Right ventricle myocardium inferior (tissue), 1 donor: Measurements from ENCODE around the gene ABLIM1. TPM values are rescaled to one million over a fixed set of nuclear protein-coding genes. Genes with fewer than 3 reads are reported as not detected.

Experiments used
- ATAC-seq: fragments of 200-7000 bp; cut with Tn5 transposase; one replicate; pipeline ENCODE4 v1.9.1; 2020; ENCODE audit warnings: mild to moderate bottlenecking, moderate library complexity
- DNase-seq: peaks from one replicate; pipeline ENCODE4 v3.0.0; 2021; ENCODE audit errors: missing footprints
- intact Hi-C: fragments of 100-400 bp; cut with DNase I; formaldehyde crosslinking; loops from one replicate; pipeline ENCODE4 v1.11.0; 2022
- total RNA-seq: library from RNA; stranded (reverse); fragmentation: NEBNext Ultra II Directional; extraction: Animal tissue kit (Norgen Biotek cat#: 25700); gene quantifications from one replicate; pipeline ENCODE4 v1.2.1, GENCODE V29; 2021
- donor health status: DM: no; HTN: yes; CAD: no; lungs with severe emphysema.

ABLIM1 gene
- total RNA-seq, 1 donor from 2014 or later = 730 TPM

GRCh38 chr10:114430688-114431413 lies 227.2 kb downstream of the ABLIM1 start:
- no peak for ATAC-seq
- intact Hi-C loops = no loop called here
- no peak for DNase-seq

- intact Hi-C loops = loop anchor here (2.0 kb wide), 1 partner anchor 125 kb away; no protein-coding TSS in a partner anchor
- ATAC-seq (no peak), DNase-seq (no peak)
These were observed 228.3 kb downstream of the ABLIM1 start for GRCh38 chr10:114429581-114430335.

- intact Hi-C loops = no loop called here
- DNase-seq (no peak), ATAC-seq (peak; percentile 36)
These were observed 230.8 kb downstream of the ABLIM1 start for GRCh38 chr10:114427124-114427852.

- intact Hi-C loops = no loop called here
- no peak for DNase-seq
- no peak for ATAC-seq
These were observed 231.6 kb downstream of the ABLIM1 start for GRCh38 chr10:114426476-114426875.

- DNase-seq (no peak), ATAC-seq (no peak)
- intact Hi-C loops = no loop called here
These were observed 237.1 kb downstream of the ABLIM1 start for GRCh38 chr10:114420811-114421485.

GRCh38 chr10:114418109-114418508 lies 240.0 kb downstream of the ABLIM1 start:
- intact Hi-C loops = no loop called here
- ATAC-seq (no peak), DNase-seq (no peak)

GRCh38 chr10:114412907-114413797 lies 244.9 kb downstream of the ABLIM1 start:
- ATAC-seq (peak; percentile 94), DNase-seq (no peak)
- intact Hi-C loops = no loop called here

GRCh38 chr10:114408968-114409444 lies 249.1 kb downstream of the ABLIM1 start:
- no peak for DNase-seq
- no peak for ATAC-seq
- intact Hi-C loops = no loop called here

- no peak for ATAC-seq
- no peak for DNase-seq
- intact Hi-C loops = no loop called here
These were observed 249.7 kb downstream of the ABLIM1 start for GRCh38 chr10:114408112-114408967.

- intact Hi-C loops = no loop called here
- ATAC-seq (no peak), DNase-seq (no peak)
These were observed 251.6 kb downstream of the ABLIM1 start for GRCh38 chr10:114406455-114406854.

- no peak for DNase-seq
- ATAC-seq = no peak
- intact Hi-C loops = no loop called here
These were observed 253.1 kb downstream of the ABLIM1 start for GRCh38 chr10:114405011-114405350.

GRCh38 chr10:114404171-114405010 lies 253.7 kb downstream of the ABLIM1 start, which contains the start of gene AFAP1L2:
Gene AFAP1L2 (minus strand): TSS chr10:114404502. CDS start chr10:114404455, 47 bp downstream.
- ATAC-seq = peak; percentile 74
- no peak for DNase-seq
- intact Hi-C loops = loop anchor here (5.0 kb wide), 1 partner anchor 77 kb away; no protein-coding TSS in a partner anchor

GRCh38 chr10:114403541-114404161 lies 254.4 kb downstream of the ABLIM1 start:
- ATAC-seq (peak; percentile 58), DNase-seq (no peak)
- intact Hi-C loops = loop anchor here (5.0 kb wide), 1 partner anchor 76 kb away; no protein-coding TSS in a partner anchor

- no peak for ATAC-seq
- no peak for DNase-seq
- intact Hi-C loops = loop anchor here (5.0 kb wide), 1 partner anchor 76 kb away; no protein-coding TSS in a partner anchor
These were observed 255.1 kb downstream of the ABLIM1 start for GRCh38 chr10:114402871-114403540.

- DNase-seq (no peak), ATAC-seq (no peak)
- intact Hi-C loops = loop anchor here (5.0 kb wide), 1 partner anchor 75 kb away; no protein-coding TSS in a partner anchor
These were observed 255.8 kb downstream of the ABLIM1 start for GRCh38 chr10:114402233-114402632.
